GM19351 (cell line): ENCODE measurements around the gene STAT2.
"Not testable (repeated sequence)": the region's sequence is repeated elsewhere in the genome, so short reads cannot be mapped to it uniquely, and the experiment has no call there.

Source experiments
- ATAC-seq: cut with Tn5 transposase; IDR thresholded peaks from one replicate; pipeline ENCODE4 v1.9.1; 2021; ENCODE audit warnings: mild to moderate bottlenecking, moderate library complexity; ENCODE audit not compliant: unreplicated experiment

The STAT2 gene

GRCh38 chr12:56332512-56333196 is 27.3 kb downstream of the STAT2 start:
- no peak for ATAC-seq

- ATAC-seq: no peak
Measured at GRCh38 chr12:56330936-56331490, 28.9 kb downstream of the STAT2 start.

- no peak for ATAC-seq
Measured at GRCh38 chr12:56326533-56326932, 33.4 kb downstream of the STAT2 start.

- ATAC-seq: no peak
Measured at GRCh38 chr12:56326126-56326525, 33.8 kb downstream of the STAT2 start.

- ATAC-seq: no peak
Measured at GRCh38 chr12:56324206-56324605, 35.7 kb downstream of the STAT2 start.

- ATAC-seq: not testable (repeated sequence)
Measured at GRCh38 chr12:56321610-56322009, 38.3 kb downstream of the STAT2 start.

GRCh38 chr12:56321027-56321426 is 38.9 kb downstream of the STAT2 start:
- ATAC-seq: no peak

GRCh38 chr12:56317675-56318074 is 42.2 kb downstream of the STAT2 start:
- ATAC-seq: no peak

- ATAC-seq: peak; percentile 88
Measured at GRCh38 chr12:56315622-56316473, 44.1 kb downstream of the STAT2 start, which contains the start of gene CNPY2. CNPY2 (minus strand) TSS chr12:56315988; CDS start chr12:56315217, 771 bp downstream.

GRCh38 chr12:56315249-56315621 is 44.7 kb downstream of the STAT2 start:
- no peak for ATAC-seq

GRCh38 chr12:56311003-56311402 is 48.9 kb downstream of the STAT2 start:
- ATAC-seq: no peak

GRCh38 chr12:56308714-56309113 is 51.2 kb downstream of the STAT2 start:
- no peak for ATAC-seq

- no peak for ATAC-seq
Measured at GRCh38 chr12:56307221-56307965, 52.5 kb downstream of the STAT2 start.

GRCh38 chr12:56304872-56305590 is 54.9 kb downstream of the STAT2 start:
- ATAC-seq: no peak

GRCh38 chr12:56304276-56304675 is 55.6 kb downstream of the STAT2 start:
- no peak for ATAC-seq

- no peak for ATAC-seq
Measured at GRCh38 chr12:56300644-56301464, 59.1 kb downstream of the STAT2 start.

- ATAC-seq: peak; percentile 93
Measured at GRCh38 chr12:56299853-56300643, 59.9 kb downstream of the STAT2 start, which contains the start of gene CS. CS (minus strand) TSS chr12:56300330; CDS start chr12:56300201, 129 bp downstream.

GRCh38 chr12:56299308-56299852 is 60.5 kb downstream of the STAT2 start:
- no peak for ATAC-seq
